ENCODE data around the gene C1QBP.

DNA sequence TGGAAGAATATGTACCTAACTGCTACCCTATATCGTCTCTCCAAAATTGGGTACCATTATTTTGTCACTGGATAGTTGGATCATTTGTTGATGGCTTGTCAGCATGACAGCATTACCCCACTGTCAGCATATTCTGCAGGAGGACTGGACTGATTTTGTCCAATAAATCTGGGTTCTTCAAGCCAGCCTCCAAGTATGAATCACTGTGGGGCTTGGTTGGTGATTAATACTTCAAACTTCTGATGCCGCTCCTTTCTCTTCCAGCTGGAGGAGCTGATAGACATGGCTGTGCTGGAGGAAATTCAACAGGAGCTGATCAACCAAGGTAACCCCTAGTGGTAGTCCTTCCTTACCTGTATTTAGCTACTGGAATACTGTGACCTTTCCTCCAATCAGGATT lies 16.4 kb downstream of the C1QBP start:
- TF ChIP-seq REST (IDR thresholded peaks at IDR 0.05; ENCODE audit: borderline replicate concordance) (no peak), POLR2AphosphoS5 (IDR thresholded peaks at IDR 0.05) (no peak), CTCF (IDR thresholded peaks at IDR 0.05; ENCODE audit: poor library complexity, severe bottlenecking) (no peak)

All from neural cell (in vitro differentiated cells).